IMR-90 (cell line): Measurements from ENCODE around the gene NTPCR. TPM values are rescaled to one million over a fixed set of nuclear protein-coding genes. Genes with fewer than 3 reads are reported as not detected.

Experiments used
- ATAC-seq: fragments of 200-7000 bp; cut with Tn5 transposase; 2 replicates; pipeline ENCODE4 v1.9.1; 2020; ENCODE audit warnings: low read depth, mild to moderate bottlenecking, moderate library complexity
- BruUV-seq: library from RNA; stranded (reverse); fragments of 400-500 nt; replicated peaks from 2 replicates; lab custom pipeline; 2021; lab: Mats Ljungman, UMichigan
- CTCF ChIA-PET: fragments of 300-600 bp; formaldehyde crosslinking; extraction: SDS; loops from one replicate; lab custom pipeline; 2021; ENCODE audit warnings: antibody characterized with exemption; lab: Yijun Ruan, JAX
- POLR2A ChIA-PET: fragments of 300-600 bp; sonication (Branson Sonifier 250); formaldehyde crosslinking; loops from one replicate; lab custom pipeline; 2022; ENCODE audit warnings: antibody characterized with exemption; ENCODE audit not compliant: unreplicated experiment; lab: Charles Lee
- DNase-seq: peaks from one replicate; pipeline ENCODE4 v3.0.0; 2013
- H2AFZ ChIP-seq: replicated peaks from 2 replicates; pipeline ENCODE3; 2013; ENCODE audit warnings: low read length, mild to moderate bottlenecking; ENCODE audit not compliant: poor library complexity
- H2AK5ac ChIP-seq: 2 replicates; pipeline ENCODE4 v1.6.1; 2013; ENCODE audit warnings: low read depth, low read length, inconsistent platforms
- H2AK9ac ChIP-seq: replicated peaks from 2 replicates; pipeline ENCODE3; 2013; ENCODE audit warnings: mild to moderate bottlenecking, low read depth, low read length, moderate library complexity; ENCODE audit not compliant: poor library complexity
- H2BK120ac ChIP-seq: 2 replicates; pipeline ENCODE4 v1.6.1; 2013; ENCODE audit warnings: low read depth, low read length, inconsistent platforms
- H2BK15ac ChIP-seq: 3 replicates; pipeline ENCODE4 v1.6.1; 2013; ENCODE audit warnings: low read depth, low read length, inconsistent platforms
- H2BK20ac ChIP-seq: 2 replicates; pipeline ENCODE4 v1.6.1; 2013; ENCODE audit warnings: low read depth, mild to moderate bottlenecking, inconsistent platforms, low read length, moderate library complexity
- H2BK5ac ChIP-seq: 2 replicates; pipeline ENCODE4 v1.6.1; 2013; ENCODE audit warnings: mild to moderate bottlenecking, low read depth, low read length, inconsistent platforms; ENCODE audit not compliant: poor library complexity, severe bottlenecking
- H3K14ac ChIP-seq: replicated peaks from 2 replicates; pipeline ENCODE4 v1.6.1; 2013; ENCODE audit warnings: low read depth, low read length, inconsistent platforms
- H3K18ac ChIP-seq: 2 replicates; pipeline ENCODE4 v1.6.1; 2013; ENCODE audit warnings: low read depth, low read length, control low read depth
- H3K23ac ChIP-seq: 2 replicates; pipeline ENCODE4 v1.6.1; 2013; ENCODE audit warnings: low read depth, low read length, inconsistent platforms
- H3K27ac ChIP-seq: 2 replicates; pipeline ENCODE4 v1.5.1; 2013; ENCODE audit warnings: mild to moderate bottlenecking, control low read depth, low read length; ENCODE audit not compliant: insufficient read depth
- H3K27me3 ChIP-seq: 2 replicates; pipeline ENCODE4 v1.6.1; 2013; ENCODE audit warnings: low read length; ENCODE audit not compliant: control insufficient read depth, insufficient read depth
- H3K36me3 ChIP-seq: 2 replicates; pipeline ENCODE4 v1.6.1; 2013; ENCODE audit warnings: low read length, mixed read lengths; ENCODE audit not compliant: control insufficient read depth, insufficient read depth
- H3K4ac ChIP-seq: 2 replicates; pipeline ENCODE4 v1.6.1; 2013; ENCODE audit warnings: low read depth, low read length, inconsistent platforms
- H3K4me1 ChIP-seq: 2 replicates; pipeline ENCODE4 v1.6.1; 2013; ENCODE audit warnings: low read length, mixed read lengths; ENCODE audit not compliant: control insufficient read depth, insufficient read depth
- H3K4me2 ChIP-seq: 2 replicates; pipeline ENCODE4 v1.6.1; 2013; ENCODE audit warnings: low read depth, mild to moderate bottlenecking, control low read depth, low read length, moderate library complexity
- H3K4me3 ChIP-seq: 2 replicates; pipeline ENCODE4 v1.5.1; 2013; ENCODE audit warnings: low read depth, mild to moderate bottlenecking, control low read depth, low read length, moderate library complexity; ENCODE audit not compliant: insufficient read depth
- H3K56ac ChIP-seq: 2 replicates; pipeline ENCODE4 v1.6.1; 2013; ENCODE audit warnings: low read length, inconsistent platforms; ENCODE audit not compliant: insufficient read depth; ENCODE audit errors: extremely low read depth
- H3K79me1 ChIP-seq, 2 experiments: 2 replicates each; pipeline ENCODE4 v1.6.1; 2013; ENCODE audit warnings: low read length in 2 of 2, inconsistent platforms in 1 of 2, low read depth in 1 of 2
- H3K9ac ChIP-seq: 2 replicates; pipeline ENCODE4 v1.6.1; 2013; ENCODE audit warnings: low read depth, low read length, control low read depth
- H3K9me1 ChIP-seq: 2 replicates; pipeline ENCODE4 v1.6.1; 2013; ENCODE audit warnings: low read length, inconsistent platforms; ENCODE audit not compliant: insufficient read depth
- H3K9me3 ChIP-seq: 2 replicates; pipeline ENCODE4 v1.6.1; 2013; ENCODE audit warnings: low read length; ENCODE audit not compliant: control insufficient read depth, insufficient read depth
- H4K20me1 ChIP-seq: 2 replicates; pipeline ENCODE4 v1.6.1; 2013; ENCODE audit warnings: low read length, inconsistent platforms; ENCODE audit not compliant: insufficient read depth
- H4K5ac ChIP-seq: 2 replicates; pipeline ENCODE4 v1.6.1; 2013; ENCODE audit warnings: mild to moderate bottlenecking, low read depth, low read length, control low read depth
- H4K8ac ChIP-seq, 2 experiments: 2 replicates each; pipeline ENCODE4 v1.6.1; 2013; ENCODE audit warnings: low read depth in 2 of 2, low read length in 2 of 2, control low read depth in 1 of 2, inconsistent platforms in 1 of 2
- H4K91ac ChIP-seq: 2 replicates; pipeline ENCODE4 v1.6.1; 2013; ENCODE audit warnings: low read depth, low read length, inconsistent platforms; ENCODE audit not compliant: insufficient read depth
- BHLHE40 ChIP-seq: fragments of 150-350 bp; IDR thresholded peaks from 2 replicates; pipeline ENCODE4 v1.6.1; 2016; ENCODE audit warnings: mild to moderate bottlenecking, low read depth, low read length
- CEBPB ChIP-seq: IDR thresholded peaks from 2 replicates; pipeline ENCODE4 v1.6.1; 2012; ENCODE audit warnings: low read depth, low read length, improper control_type of control experiment
- CHD1 ChIP-seq: IDR thresholded peaks from 2 replicates; pipeline ENCODE4 v1.6.1; 2012; ENCODE audit warnings: low read depth, low read length, improper control_type of control experiment
- ELK1 ChIP-seq: fragments of 150-350 bp; IDR thresholded peaks from 2 replicates; pipeline ENCODE4 v1.6.1; 2016; ENCODE audit warnings: low read depth, mild to moderate bottlenecking, low read length, moderate library complexity, borderline replicate concordance
- FOS ChIP-seq: fragments of 150-350 bp; IDR thresholded peaks from 2 replicates; pipeline ENCODE4 v1.6.1; 2016; ENCODE audit warnings: low read depth, low read length
- MAFK ChIP-seq: IDR thresholded peaks from 2 replicates; pipeline ENCODE4 v1.6.1; 2012; ENCODE audit warnings: low read depth, low read length, improper control_type of control experiment
- MAZ ChIP-seq: IDR thresholded peaks from 2 replicates; pipeline ENCODE4 v1.6.1; 2012; ENCODE audit warnings: low read depth, mild to moderate bottlenecking, low read length, improper control_type of control experiment, moderate library complexity, borderline replicate concordance
- MXI1 ChIP-seq: IDR thresholded peaks from 2 replicates; pipeline ENCODE4 v1.6.1; 2012; ENCODE audit warnings: low read depth, mild to moderate bottlenecking, low read length, moderate library complexity, borderline replicate concordance
- NFE2L2 ChIP-seq: fragments of 150-350 bp; IDR thresholded peaks from 2 replicates; pipeline ENCODE4 v1.6.1; 2016; ENCODE audit warnings: low read depth, mild to moderate bottlenecking, low read length
- POLR2A ChIP-seq: IDR thresholded peaks from 2 replicates; pipeline ENCODE4 v1.6.1; 2012; ENCODE audit warnings: mild to moderate bottlenecking, low read depth, low read length
- RAD21 ChIP-seq: IDR thresholded peaks from 2 replicates; pipeline ENCODE4 v1.6.1; 2012; ENCODE audit warnings: low read length, improper control_type of control experiment
- RCOR1 ChIP-seq: IDR thresholded peaks from 2 replicates; pipeline ENCODE4 v1.6.1; 2012; ENCODE audit warnings: mild to moderate bottlenecking, low read length, improper control_type of control experiment; ENCODE audit not compliant: insufficient replicate concordance
- RFX5 ChIP-seq: IDR thresholded peaks from 2 replicates; pipeline ENCODE4 v1.8.0; 2012; ENCODE audit warnings: low read depth, mild to moderate bottlenecking, low read length, moderate library complexity
- SMC3 ChIP-seq: fragments of 150-350 bp; IDR thresholded peaks from 2 replicates; pipeline ENCODE4 v1.6.1; 2016; ENCODE audit warnings: low read depth, mild to moderate bottlenecking, antibody characterized with exemption, low read length, moderate library complexity
- WGBS, 2 experiments: methylation state at CpG; one replicate each; pipeline versions ENCODE4 v1.1.5 to v1.1.7; 2013; ENCODE audit warnings: missing lambda C conversion rate in 2 of 2; ENCODE audit not compliant: insufficient read length in 1 of 2; ENCODE audit errors: extremely low coverage in 2 of 2; 5-methylcytosine and 5-hydroxymethylcytosine counted together
- dilution Hi-C: fragments of 300-500 bp; cut with HindIII; formaldehyde crosslinking; loops from one replicate; pipeline ENCODE4 v1.14.3; 2018; ENCODE audit warnings: low sequenced_read_pairs; ENCODE audit not compliant: unreplicated experiment
- in situ Hi-C: fragments of 300-500 bp; cut with MboI; formaldehyde crosslinking; loops from 3 replicates; pipeline ENCODE4 v1.14.3; 2019; ENCODE audit warnings: low sequenced_read_pairs, inconsistent platforms, mixed read lengths
- intact Hi-C: fragments of 100-400 bp; cut with micrococcal nuclease; formaldehyde crosslinking; loops from 2 replicates; pipeline ENCODE4 v1.10.0; 2022
- polyA plus RNA-seq, 3 experiments: library from polyadenylated mRNA; depleted of rRNA; stranded (reverse); fragments of >200 nt; gene quantifications; 2 replicates each; pipeline ENCODE4 v1.2.3, GENCODE V29; 2012; ENCODE audit warnings: low replicate concordance in 1 of 3
- total RNA-seq: library from RNA; depleted of rRNA; stranded (reverse); fragments of >200 nt; gene quantifications from 2 replicates; pipeline ENCODE4 v1.2.3, GENCODE V29; 2012
- TF ChIP-seq, protein P1 (sequence below): conservative IDR thresholded peaks from 2 replicates; pipeline ENCODE4 v1.5.1; 2012; ENCODE audit warnings: mild to moderate bottlenecking, low read depth, low read length, improper control_type of control experiment
- TF ChIP-seq, protein P2 (sequence below): fragments of 150-350 bp; IDR thresholded peaks from 2 replicates; pipeline ENCODE4 v1.6.1; 2017; ENCODE audit warnings: mild to moderate bottlenecking, antibody characterized with exemption, low read length, low read depth

Gene NTPCR
- total and polyA plus RNA-seq, 2 of the 4 experiments (the other 2 are of a cell fraction): 13.3 to 16.5 TPM

GRCh38 chr1:232968391-232968790 lies 18.0 kb downstream of the NTPCR start:
- TF ChIP-seq RAD21 (no peak), NFE2L2 (no peak), RCOR1 (no peak), CEBPB (no peak), CHD1 (no peak), ELK1 (no peak), RFX5 (no peak), SMC3 (no peak), BHLHE40 (no peak), POLR2A (no peak), FOS (no peak), MXI1 (no peak), MAZ (no peak), MAFK (no peak)
- TF ChIP-seq, protein P1, sequence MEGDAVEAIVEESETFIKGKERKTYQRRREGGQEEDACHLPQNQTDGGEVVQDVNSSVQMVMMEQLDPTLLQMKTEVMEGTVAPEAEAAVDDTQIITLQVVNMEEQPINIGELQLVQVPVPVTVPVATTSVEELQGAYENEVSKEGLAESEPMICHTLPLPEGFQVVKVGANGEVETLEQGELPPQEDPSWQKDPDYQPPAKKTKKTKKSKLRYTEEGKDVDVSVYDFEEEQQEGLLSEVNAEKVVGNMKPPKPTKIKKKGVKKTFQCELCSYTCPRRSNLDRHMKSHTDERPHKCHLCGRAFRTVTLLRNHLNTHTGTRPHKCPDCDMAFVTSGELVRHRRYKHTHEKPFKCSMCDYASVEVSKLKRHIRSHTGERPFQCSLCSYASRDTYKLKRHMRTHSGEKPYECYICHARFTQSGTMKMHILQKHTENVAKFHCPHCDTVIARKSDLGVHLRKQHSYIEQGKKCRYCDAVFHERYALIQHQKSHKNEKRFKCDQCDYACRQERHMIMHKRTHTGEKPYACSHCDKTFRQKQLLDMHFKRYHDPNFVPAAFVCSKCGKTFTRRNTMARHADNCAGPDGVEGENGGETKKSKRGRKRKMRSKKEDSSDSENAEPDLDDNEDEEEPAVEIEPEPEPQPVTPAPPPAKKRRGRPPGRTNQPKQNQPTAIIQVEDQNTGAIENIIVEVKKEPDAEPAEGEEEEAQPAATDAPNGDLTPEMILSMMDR: no peak
- TF ChIP-seq, protein P2, sequence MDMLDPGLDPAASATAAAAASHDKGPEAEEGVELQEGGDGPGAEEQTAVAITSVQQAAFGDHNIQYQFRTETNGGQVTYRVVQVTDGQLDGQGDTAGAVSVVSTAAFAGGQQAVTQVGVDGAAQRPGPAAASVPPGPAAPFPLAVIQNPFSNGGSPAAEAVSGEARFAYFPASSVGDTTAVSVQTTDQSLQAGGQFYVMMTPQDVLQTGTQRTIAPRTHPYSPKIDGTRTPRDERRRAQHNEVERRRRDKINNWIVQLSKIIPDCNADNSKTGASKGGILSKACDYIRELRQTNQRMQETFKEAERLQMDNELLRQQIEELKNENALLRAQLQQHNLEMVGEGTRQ: no peak
- Histone ChIP-seq H4K91ac (no peak overlapping the region), H3K36me3 (peaks cover 30% of the 10 kb centered on the region), H3K27ac (no peak overlapping the region), H3K4ac (no peak overlapping the region), H3K9ac (no peak overlapping the region), H2AFZ (no peak overlapping the region), H3K23ac (no peak overlapping the region), H3K56ac (no peak overlapping the region), H2BK20ac (no peak overlapping the region), H3K4me3 (no peak overlapping the region), H3K9me1 (0 out of 2 replicates have a peak, but pooled peaks cover 3% of the 10 kb centered on the region), H3K4me2 (no peak overlapping the region), H2AK9ac (no peak overlapping the region), H3K27me3 (no peaks in the 10 kb centered on the region), H4K8ac (no peak overlapping the region), H3K14ac (no peak overlapping the region), H3K79me1 (no peaks in the 10 kb centered on the region), H3K9me3 (peaks cover 2% of the 10 kb centered on the region; the same call in 1 of the 2 replicates), H4K20me1 (no peaks in the 10 kb centered on the region), H3K4me1 (peaks cover 4% of the 10 kb centered on the region), H2AK5ac (no peak overlapping the region), H4K5ac (no peak overlapping the region), H3K18ac (no peak overlapping the region; the same call in 1 of the 2 replicates), H2BK15ac (no peak overlapping the region), H2BK120ac (no peak overlapping the region), H2BK5ac (no peak overlapping the region)
- WGBS, 2 experiments: no CpG with 5 or more reads among the region's 5 CpGs
- DNase-seq: no peak
- no peak for ATAC-seq
- CTCF ChIA-PET: no interaction called here
- POLR2A ChIA-PET: no interaction called here
- in situ Hi-C loops: no loop called here
- intact Hi-C loops: no loop called here
- BruUV-seq: no TSS peak
- dilution Hi-C loops: no loop called here
